Measurements from ENCODE around the gene C5. TPM values are rescaled to one million over a fixed set of nuclear protein-coding genes. Genes with fewer than 3 reads are reported as not detected.
"Not testable (repeated sequence)": the region's sequence is repeated elsewhere in the genome, so short reads cannot be mapped to it uniquely, and the experiment has no call there.

C5 gene
- total RNA-seq, 1 experiment from 2014 or later = 0.57 TPM

- ATAC-seq = no peak
- no peak overlapping the region for H3K4me3 Mint-ChIP-seq
- no peak overlapping the region for H3K27ac Mint-ChIP-seq
- no peaks in the 10 kb centered on the region for H3K36me3 Mint-ChIP-seq
- no peaks in the 10 kb centered on the region for H3K4me1 Mint-ChIP-seq
- CTCF ChIA-PET = interaction anchor here (1.2 to 1.3 kb wide), 2 partner anchors 17 to 21 kb away, joined by 4 to 5 read pairs; no protein-coding TSS in a partner anchor
- no peaks in the 10 kb centered on the region for H3K9me3 Mint-ChIP-seq
- peaks cover 3% of the 10 kb centered on the region; the same call in 1 of the 2 replicates for H3K27me3 Mint-ChIP-seq (ENCODE audit: low read depth)
- TF ChIP-seq TP53 (CRISPR knock-in tag; IDR thresholded peaks at IDR 0.05) = no peak
- TF ChIP-seq FOXP1 (CRISPR knock-in tag; IDR thresholded peaks at IDR 0.05; ENCODE audit: borderline replicate concordance) = no peak
- TF ChIP-seq, protein P1, sequence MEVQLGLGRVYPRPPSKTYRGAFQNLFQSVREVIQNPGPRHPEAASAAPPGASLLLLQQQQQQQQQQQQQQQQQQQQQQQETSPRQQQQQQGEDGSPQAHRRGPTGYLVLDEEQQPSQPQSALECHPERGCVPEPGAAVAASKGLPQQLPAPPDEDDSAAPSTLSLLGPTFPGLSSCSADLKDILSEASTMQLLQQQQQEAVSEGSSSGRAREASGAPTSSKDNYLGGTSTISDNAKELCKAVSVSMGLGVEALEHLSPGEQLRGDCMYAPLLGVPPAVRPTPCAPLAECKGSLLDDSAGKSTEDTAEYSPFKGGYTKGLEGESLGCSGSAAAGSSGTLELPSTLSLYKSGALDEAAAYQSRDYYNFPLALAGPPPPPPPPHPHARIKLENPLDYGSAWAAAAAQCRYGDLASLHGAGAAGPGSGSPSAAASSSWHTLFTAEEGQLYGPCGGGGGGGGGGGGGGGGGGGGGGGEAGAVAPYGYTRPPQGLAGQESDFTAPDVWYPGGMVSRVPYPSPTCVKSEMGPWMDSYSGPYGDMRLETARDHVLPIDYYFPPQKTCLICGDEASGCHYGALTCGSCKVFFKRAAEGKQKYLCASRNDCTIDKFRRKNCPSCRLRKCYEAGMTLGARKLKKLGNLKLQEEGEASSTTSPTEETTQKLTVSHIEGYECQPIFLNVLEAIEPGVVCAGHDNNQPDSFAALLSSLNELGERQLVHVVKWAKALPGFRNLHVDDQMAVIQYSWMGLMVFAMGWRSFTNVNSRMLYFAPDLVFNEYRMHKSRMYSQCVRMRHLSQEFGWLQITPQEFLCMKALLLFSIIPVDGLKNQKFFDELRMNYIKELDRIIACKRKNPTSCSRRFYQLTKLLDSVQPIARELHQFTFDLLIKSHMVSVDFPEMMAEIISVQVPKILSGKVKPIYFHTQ (CRISPR knock-in tag; IDR thresholded peaks at IDR 0.05) = no peak
- TF ChIP-seq NFATC4 (CRISPR knock-in tag; IDR thresholded peaks at IDR 0.05) = no peak
- TF ChIP-seq MLX (CRISPR knock-in tag; IDR thresholded peaks at IDR 0.05) = no peak
- POLR2A ChIA-PET = no interaction called here
- no peak for DNase-seq (ENCODE audit: low spot score)
These were observed 11.7 kb downstream of the C5 start for GRCh38 chr9:121038362-121038761.

DNA sequence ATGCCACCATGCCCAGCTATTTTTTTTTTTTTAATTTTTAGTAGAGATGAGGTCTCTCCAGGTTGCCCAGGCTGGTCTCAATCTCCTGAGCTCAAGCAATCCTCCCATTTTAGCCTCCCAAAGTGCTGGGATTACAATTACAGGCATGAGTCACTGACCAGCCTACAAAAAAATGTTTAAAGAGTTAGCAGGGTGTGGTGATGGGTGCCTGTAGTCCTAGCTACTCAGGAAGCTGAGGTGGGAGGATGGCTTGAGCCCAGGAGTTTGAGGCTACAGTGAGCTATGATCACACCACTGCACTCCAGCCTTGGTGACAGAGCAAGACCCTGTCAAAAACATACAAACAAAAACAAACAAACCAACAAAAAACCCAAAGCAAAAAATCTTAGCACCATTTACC lies 14.4 kb downstream of the C5 start:
- H3K4me1 Mint-ChIP-seq; H3K4me3 Mint-ChIP-seq; H3K36me3 Mint-ChIP-seq; H3K9me3 Mint-ChIP-seq; DNase-seq (ENCODE audit: low spot score); ATAC-seq; H3K27me3 Mint-ChIP-seq (ENCODE audit: low read depth); POLR2A ChIA-PET; H3K27ac Mint-ChIP-seq: not testable (repeated sequence)
- CTCF ChIA-PET = interaction anchor here (1.3 to 2.4 kb wide), 4 partner anchors 13 to 54 kb away, joined by 4 to 13 read pairs (median 4); no protein-coding TSS in a partner anchor

DNA sequence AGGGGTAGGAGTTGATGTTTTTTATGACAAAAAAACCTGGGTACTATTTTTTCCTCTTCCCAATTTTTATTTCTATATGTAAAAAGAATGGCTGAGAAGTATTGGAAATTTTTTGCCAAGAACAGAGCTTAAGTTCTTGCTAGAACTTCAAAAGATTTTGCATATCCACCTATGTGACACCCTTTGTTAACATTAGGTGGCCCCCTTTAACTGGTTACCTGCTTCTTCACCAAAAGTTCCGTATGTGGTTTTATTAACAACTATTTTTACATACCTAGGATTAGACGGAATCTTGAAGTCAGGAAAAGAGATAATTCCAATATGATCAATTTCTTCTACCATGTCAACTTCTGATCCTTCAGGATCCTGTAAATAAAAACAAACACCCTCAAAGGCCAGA lies 15.5 kb downstream of the C5 start:
- ChIA-PET CTCF (interaction anchor here (0.9 to 2.4 kb wide), 5 partner anchors 21 to 53 kb away, joined by 3 to 13 read pairs (median 4); no protein-coding TSS in a partner anchor), POLR2A (no interaction called here)
- no peak for TF ChIP-seq NFATC4 (CRISPR knock-in tag; IDR thresholded peaks at IDR 0.05)
- no peak for TF ChIP-seq ZNF121 (CRISPR knock-in tag; IDR thresholded peaks at IDR 0.05)
- TF ChIP-seq TP53 (CRISPR knock-in tag; IDR thresholded peaks at IDR 0.05) = no peak
- TF ChIP-seq NFE2L1 (CRISPR knock-in tag; IDR thresholded peaks at IDR 0.05) = no peak
- TF ChIP-seq ZNF281 (CRISPR knock-in tag; IDR thresholded peaks at IDR 0.05) = no peak
- TF ChIP-seq, protein P2, sequence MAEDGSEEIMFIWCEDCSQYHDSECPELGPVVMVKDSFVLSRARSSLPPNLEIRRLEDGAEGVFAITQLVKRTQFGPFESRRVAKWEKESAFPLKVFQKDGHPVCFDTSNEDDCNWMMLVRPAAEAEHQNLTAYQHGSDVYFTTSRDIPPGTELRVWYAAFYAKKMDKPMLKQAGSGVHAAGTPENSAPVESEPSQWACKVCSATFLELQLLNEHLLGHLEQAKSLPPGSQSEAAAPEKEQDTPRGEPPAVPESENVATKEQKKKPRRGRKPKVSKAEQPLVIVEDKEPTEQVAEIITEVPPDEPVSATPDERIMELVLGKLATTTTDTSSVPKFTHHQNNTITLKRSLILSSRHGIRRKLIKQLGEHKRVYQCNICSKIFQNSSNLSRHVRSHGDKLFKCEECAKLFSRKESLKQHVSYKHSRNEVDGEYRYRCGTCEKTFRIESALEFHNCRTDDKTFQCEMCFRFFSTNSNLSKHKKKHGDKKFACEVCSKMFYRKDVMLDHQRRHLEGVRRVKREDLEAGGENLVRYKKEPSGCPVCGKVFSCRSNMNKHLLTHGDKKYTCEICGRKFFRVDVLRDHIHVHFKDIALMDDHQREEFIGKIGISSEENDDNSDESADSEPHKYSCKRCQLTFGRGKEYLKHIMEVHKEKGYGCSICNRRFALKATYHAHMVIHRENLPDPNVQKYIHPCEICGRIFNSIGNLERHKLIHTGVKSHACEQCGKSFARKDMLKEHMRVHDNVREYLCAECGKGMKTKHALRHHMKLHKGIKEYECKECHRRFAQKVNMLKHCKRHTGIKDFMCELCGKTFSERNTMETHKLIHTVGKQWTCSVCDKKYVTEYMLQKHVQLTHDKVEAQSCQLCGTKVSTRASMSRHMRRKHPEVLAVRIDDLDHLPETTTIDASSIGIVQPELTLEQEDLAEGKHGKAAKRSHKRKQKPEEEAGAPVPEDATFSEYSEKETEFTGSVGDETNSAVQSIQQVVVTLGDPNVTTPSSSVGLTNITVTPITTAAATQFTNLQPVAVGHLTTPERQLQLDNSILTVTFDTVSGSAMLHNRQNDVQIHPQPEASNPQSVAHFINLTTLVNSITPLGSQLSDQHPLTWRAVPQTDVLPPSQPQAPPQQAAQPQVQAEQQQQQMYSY (CRISPR knock-in tag; IDR thresholded peaks at IDR 0.05) = no peak
- no peak for TF ChIP-seq SOX15 (CRISPR knock-in tag; IDR thresholded peaks at IDR 0.05)
- no peak for TF ChIP-seq GTF2I (CRISPR knock-in tag; conservative IDR thresholded peaks at IDR 0.05)
- no peak for TF ChIP-seq CBFB (CRISPR knock-in tag; IDR thresholded peaks at IDR 0.05; ENCODE audit: low read depth)
- no peak for TF ChIP-seq ZNF263 (CRISPR knock-in tag; IDR thresholded peaks at IDR 0.05; ENCODE audit: low read depth)
- no peak for TF ChIP-seq KAT7 (CRISPR knock-in tag; IDR thresholded peaks at IDR 0.05; ENCODE audit: borderline replicate concordance)
- no peak for TF ChIP-seq RORB (CRISPR knock-in tag; IDR thresholded peaks at IDR 0.05)
- no peak for TF ChIP-seq ATF2 (CRISPR knock-in tag; IDR thresholded peaks at IDR 0.05; ENCODE audit: borderline replicate concordance, low read depth)
- no peak for TF ChIP-seq SP1 (CRISPR knock-in tag; conservative IDR thresholded peaks at IDR 0.05)
- no peak for TF ChIP-seq SMAD4 (CRISPR knock-in tag; IDR thresholded peaks at IDR 0.05)
- no peak for TF ChIP-seq PREB (CRISPR knock-in tag; IDR thresholded peaks at IDR 0.05; ENCODE audit: borderline replicate concordance)
- ATAC-seq = no peak
- Mint-ChIP-seq H3K36me3 (no peaks in the 10 kb centered on the region), H3K9me3 (no peaks in the 10 kb centered on the region), H3K27ac (no peak overlapping the region), H3K4me3 (no peak overlapping the region), H3K27me3 (ENCODE audit: low read depth) (peaks cover 3% of the 10 kb centered on the region; the same call in 1 of the 2 replicates), H3K4me1 (no peaks in the 10 kb centered on the region)
- DNase-seq (ENCODE audit: low spot score) = no peak

Measured in WTC11 (cell line).